GM19328 (cell line): Measurements from ENCODE around the gene GYS1.
"Not testable (repeated sequence)": the region's sequence is repeated elsewhere in the genome, so short reads cannot be mapped to it uniquely, and the experiment has no call there.

Source experiments
- ATAC-seq: cut with Tn5 transposase; IDR thresholded peaks from one replicate; pipeline ENCODE4 v1.9.1; 2021; ENCODE audit warnings: mild to moderate bottlenecking, moderate library complexity; ENCODE audit not compliant: unreplicated experiment

GYS1 gene

DNA sequence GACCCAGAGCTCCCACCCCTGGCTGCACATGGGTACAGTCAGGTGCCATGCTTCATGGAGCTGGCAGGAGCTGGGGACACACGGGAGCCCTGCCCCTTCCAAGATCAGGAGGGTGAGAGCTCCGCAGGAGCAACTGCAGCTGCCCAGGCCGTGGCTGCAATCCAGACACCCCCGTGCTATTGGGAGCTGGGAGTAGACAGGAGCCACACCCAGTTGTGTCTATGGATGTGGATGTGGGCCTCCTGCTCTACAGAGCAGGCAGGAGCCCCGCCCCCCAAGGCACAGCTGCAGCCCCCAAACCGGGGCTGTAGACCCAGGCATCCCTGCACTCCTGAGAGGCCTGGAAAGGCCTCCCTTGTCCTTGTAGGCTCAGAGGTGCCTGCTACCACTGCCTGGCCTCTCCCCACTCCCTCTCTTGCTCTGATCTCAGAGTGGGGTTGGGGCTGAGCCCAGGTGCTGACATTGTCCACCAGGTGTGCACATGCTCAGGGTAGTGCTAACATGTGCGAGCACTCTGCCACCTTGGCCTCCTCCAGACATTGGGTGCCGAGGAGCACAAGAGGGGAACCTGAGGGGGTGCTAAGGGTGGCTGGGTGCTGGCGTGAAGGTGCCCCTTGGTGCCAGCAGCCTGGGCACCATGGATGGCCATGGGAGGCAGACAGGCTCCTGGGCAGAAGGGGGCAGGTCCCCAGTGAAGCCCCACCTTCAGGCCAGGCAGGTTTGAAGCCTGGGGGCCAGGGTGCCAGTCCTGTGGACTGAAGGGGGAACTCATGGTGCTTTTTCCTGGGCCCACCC lies 46.4 kb downstream of the GYS1 start:
- ATAC-seq = no peak

DNA sequence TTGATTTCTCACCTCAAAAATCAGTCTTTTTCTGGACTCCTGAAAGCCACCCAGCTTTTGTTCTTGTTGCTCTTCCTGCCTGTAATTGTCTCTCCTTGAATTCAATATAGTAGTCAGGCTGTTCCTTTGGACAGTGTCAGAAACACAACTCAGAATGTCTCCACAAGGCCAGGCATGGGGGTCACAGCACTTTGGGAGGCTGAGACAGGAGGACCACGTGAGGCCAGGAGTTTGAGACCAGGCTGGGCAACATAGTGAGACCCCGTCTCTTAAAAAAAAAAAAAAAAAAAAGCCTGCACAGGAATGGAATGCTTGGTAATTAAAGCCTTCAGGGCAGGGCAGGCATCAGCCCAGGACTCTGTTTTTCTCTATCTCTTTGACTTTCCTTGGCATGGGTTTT lies 47.3 kb downstream of the GYS1 start:
- no peak for ATAC-seq

DNA sequence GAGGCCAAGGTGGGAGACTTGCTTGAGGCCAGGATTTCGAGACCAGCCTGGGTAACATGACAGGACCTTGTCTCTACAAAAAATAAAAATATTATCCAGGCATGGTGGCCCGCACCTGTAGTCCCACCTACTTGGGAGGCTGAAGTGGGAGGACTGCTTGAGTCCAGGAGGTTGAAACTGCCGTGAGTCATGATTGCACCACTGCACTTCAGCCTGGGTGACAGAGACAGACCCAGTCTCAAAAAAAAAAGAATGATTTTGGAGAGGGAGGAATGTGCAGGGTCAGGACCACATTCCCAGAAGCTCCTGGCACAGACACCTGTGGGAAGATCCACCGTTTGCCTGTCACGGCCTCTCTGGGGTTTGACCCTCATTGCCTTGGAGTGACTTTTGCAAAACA lies 47.7 kb downstream of the GYS1 start:
- ATAC-seq = no peak

DNA sequence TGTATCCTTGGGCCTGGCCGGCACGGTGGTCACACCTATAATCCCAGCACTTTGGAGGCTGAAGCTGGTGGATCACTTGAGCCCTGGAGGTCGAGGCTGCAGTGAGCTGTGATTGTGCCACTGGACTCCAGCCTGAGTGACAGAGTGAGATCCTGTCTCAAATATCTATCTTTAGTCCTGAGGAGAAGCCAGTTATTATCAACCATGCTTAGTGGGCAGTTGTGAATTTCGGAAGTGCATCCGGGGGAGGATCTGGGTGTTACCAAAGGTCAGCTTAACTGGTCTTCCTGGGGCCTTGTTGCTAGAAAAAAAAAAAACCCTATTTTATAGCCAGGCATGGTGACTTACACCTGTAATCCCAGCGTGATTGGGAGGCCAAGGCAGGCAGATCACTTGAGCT lies 50.0 kb downstream of the GYS1 start:
- ATAC-seq = no peak

DNA sequence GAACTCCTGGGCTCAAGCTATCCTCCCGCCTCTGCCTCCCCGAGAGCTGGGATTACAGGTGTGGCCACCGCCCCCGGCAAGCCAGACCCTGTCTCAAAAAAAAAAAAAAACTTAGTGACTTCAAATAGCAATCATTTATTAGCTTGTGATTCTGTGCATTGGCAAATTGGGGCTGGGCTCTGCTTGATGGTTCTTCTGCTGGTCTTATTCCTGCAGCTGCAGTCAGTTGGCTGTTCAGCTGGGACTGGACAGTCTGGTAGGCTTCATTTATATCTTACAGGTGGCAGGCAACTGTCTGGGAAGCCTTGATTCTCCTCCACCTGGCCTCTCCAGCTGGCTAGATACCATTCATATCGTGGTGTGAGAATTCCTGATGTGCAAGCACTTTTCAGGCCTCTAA lies 52.2 kb downstream of the GYS1 start:
- no peak for ATAC-seq

DNA sequence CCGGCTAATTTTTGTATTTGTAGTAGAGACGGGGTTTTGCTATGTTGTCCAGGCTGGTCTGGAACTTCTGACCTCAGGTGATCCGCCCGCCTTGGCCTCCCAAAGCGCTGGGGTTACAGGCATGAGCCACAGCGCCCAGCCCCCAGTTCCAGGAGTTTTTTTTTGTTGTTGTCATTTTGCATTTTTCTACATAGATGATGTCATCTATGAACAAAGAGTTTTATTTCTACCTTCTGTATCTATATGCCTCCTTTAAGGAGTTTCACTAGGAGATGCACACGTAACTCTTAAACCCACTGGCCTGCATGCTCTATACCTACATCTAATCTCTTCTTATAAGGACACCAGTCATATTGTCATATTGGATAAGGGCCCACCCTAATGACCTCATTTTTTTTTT lies 54.9 kb downstream of the GYS1 start:
- ATAC-seq = no peak

DNA sequence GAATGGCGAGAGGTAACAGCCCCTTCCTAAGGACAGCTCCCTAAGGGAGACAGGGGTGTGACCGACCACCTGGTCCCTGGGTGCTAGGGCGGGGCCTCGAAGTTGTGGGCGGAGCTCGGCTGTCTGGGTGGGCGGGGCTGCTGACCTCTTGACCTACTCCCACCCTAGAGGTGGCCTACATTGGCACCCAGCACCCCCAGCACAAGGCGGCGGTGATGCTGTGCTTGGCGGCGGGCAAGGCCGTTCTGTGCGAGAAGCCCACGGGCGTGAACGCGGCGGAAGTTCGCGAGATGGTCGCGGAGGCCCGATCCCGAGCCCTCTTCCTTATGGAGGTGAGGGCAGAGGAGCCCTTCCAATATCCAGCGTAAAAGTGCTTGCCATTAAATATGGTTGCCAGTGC lies 57.2 kb downstream of the GYS1 start:
- ATAC-seq = no peak

DNA sequence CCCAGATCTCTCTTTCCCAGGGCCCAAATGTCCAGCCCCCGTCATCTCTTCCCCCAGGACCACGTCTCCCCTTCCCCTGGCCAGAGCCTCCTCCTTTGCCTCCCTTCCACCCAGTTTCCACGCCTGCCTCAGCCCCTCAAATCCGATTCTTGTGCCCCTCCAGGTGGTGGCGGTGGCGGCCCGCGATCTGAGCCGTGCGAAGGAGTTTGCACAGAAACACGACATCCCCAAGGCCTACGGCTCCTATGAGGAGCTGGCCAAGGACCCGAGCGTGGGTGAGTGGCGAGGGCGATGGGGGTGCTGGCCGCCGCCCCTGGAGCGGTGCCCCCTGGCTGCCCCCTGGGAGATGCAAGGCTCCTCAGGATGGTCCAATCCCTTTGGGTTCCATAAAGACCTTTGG lies 58.3 kb downstream of the GYS1 start:
- no peak for ATAC-seq

DNA sequence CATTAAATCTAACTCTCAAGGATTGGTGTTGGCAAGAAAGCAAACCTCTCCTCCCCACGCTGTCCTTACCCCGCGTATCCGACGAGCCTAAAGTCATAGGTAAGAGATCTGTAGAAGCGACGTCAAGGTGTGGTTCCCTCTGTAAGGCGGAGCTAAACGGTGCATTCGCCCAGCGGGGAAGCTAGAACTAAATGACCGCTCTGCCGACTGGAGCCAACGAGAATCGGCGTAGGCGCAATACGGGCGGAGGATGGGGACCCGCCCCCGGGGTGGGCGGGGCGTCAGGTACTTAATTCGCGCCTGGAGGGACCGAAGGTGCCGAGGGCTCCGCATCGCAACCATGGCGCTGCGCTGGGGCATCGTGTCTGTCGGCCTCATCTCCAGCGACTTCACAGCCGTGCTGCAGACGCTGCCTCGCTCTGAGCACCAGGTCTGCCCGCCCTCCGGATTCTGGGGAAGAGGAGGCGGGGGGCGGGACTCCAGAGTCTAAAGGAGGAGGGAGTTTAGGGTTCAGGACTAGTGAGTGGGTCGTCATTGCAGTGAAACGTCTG lies 59.7 kb downstream of the GYS1 start, which contains the start of gene DHDH:
TSS of gene DHDH (plus strand) at position 318 of the 551 bp plus-strand sequence. CDS start at position 341, 23 bp downstream.
- no peak for ATAC-seq

DNA sequence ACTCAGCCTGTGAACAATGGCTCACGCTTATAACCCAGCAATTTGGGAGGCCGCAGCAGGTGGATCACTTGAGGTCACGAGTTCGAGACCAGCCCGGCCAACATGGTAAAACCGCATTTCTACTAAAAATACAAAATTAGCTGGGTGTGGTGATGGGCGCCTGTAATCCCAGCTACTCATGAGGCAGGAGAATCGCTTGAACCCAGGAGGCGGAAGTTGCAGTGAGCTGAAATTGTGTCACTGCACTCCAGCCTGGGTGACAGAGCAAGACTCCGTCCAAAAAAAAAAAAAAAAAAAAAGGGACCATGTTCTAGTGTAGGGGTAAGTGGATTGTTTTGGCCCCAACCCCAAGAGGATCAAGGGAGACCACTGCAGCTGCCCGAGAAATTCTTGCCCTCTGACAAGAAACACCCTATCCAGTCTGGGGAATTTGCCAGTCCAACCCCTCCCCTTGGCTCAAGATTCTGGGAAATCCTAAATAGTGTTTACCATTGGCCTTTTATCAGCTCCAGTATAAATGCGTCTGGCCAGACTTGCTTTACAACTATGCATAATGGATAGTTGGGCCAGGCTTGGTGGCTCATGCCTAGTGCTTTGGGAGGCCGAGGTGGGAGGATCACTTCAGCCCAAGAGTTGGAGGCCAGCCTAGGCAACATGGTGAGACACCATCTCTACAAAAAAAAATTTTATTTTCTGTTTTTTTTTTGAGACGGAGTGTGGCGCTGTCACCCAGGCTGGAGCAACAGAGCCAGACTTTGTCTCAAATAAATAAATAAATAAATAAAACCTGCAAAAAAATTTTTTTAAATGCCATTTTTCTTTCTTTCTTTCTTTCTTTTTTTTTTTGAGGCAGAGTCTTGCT lies 64.7 kb downstream of the GYS1 start:
- no peak for ATAC-seq

DNA sequence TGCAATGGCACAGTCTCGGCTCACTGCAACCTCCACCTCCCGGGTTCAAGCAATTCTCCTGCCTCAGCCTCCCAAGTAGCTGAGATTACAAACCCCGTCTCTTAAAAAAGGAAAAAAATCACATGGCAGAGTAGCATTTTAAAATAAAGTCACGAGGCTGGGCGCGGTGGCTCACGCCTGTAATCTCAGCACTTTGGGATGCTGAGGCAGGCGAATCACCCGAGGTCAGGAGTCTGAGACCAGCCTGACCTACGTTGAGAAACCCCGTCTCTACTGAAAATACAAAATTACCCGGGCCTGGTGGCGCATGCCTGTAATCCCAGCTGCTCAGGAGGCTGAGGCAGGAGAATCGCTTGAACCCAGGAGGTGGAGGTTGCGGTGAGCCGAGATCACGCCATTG lies 65.4 kb downstream of the GYS1 start:
- not testable (repeated sequence) for ATAC-seq

DNA sequence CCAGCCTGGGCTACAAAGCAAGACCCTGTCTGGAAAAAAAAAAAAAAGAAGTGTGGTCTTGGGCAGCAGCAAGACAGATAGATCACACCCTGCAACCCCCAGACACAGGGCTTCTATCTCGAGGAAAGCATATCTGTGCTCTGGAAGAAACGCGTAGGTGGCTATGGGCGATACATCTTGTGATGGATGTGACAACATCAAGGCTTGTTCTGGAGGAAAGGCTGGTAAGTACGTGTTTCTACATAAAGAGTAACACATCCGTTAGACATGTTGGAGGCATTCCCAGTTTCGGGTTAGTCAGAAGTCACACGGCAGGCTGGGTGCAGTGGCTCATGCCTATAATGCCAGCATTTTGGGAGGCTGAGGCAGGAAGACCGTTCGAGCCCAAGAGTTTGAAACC lies 66.2 kb downstream of the GYS1 start:
- no peak for ATAC-seq

DNA sequence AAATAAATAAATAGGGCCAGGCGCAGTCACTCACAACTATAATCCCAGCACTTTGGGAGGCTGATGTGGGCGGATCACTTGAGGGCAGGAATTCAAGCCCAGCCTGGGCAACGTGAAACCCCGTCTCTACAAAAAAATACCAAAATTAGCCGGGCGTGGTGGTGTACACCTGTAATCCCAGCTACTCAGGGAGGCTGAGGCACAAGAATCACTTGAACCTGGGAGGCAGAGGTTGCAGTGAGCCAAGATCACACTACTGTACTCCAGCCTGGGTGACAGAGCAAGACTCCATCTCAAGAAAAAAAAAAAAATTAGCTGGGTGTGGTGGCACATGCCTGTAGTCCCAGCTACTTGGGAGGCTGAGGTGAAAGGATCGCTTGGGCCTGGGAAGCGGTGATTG lies 67.2 kb downstream of the GYS1 start:
- not testable (repeated sequence) for ATAC-seq

DNA sequence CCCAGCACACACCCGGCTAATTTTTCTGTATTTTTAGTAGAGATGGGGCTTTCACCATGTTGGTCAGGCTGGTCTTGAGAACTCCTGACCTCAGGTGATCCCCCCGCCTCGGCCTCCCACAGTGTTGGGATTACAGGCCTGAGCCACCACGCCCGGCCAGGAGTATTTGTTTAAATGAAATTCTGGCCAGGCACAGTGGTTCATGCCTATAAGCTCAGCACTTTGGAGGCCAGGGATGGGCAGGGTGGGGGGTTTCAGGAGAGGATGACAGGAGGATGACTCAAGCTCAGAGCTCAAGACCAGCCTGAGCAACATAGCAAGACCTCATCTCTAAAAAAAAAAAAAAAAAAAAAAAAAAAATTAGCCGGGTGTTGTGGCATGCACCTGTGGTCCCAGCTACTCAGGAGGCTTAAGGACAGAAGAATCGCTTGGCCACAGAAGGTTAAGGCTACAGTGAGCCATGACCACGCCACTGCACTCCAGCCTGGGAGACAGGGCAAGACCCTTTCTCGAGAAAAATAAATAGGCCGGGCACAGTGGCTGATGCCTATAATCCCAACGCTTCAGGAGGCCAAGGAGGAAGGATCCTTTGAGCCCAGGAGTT lies 67.8 kb downstream of the GYS1 start:
- no peak for ATAC-seq

DNA sequence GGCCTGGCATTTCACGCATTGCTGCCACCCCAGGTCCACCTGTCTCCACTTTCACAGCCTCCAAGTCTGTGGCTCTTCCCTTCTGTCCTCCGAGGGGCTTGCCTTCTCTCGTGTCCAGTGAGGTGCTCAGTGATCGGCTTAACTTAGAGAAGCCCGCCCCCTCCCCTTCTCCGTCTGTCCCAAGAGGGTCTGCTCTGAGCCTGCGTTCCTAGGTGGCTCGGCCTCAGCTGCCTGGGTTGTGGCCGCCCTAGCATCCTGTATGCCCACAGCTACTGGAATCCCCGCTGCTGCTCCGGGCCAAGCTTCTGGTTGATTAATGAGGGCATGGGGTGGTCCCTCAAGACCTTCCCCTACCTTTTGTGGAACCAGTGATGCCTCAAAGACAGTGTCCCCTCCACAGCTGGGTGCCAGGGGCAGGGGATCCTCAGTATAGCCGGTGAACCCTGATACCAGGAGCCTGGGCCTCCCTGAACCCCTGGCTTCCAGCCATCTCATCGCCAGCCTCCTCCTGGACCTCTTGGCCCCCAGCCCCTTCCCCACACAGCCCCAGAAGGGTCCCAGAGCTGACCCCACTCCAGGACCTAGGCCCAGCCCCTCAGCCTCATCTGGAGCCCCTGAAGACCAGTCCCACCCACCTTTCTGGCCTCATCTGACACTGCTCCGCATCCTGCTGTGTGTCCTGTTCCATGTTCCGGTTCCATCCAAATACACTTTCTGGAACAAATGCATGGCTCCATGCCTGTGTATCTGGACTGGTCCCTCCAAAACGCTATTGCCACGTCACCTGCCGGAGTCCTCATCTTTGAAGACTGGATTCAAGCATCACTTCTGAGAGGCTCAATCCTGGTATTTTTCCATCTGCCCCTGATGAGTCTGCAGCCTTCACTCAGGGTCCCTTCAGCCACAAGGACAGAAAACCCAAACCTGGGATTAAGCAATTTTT lies 70.3 kb downstream of the GYS1 start:
- ATAC-seq = no peak

DNA sequence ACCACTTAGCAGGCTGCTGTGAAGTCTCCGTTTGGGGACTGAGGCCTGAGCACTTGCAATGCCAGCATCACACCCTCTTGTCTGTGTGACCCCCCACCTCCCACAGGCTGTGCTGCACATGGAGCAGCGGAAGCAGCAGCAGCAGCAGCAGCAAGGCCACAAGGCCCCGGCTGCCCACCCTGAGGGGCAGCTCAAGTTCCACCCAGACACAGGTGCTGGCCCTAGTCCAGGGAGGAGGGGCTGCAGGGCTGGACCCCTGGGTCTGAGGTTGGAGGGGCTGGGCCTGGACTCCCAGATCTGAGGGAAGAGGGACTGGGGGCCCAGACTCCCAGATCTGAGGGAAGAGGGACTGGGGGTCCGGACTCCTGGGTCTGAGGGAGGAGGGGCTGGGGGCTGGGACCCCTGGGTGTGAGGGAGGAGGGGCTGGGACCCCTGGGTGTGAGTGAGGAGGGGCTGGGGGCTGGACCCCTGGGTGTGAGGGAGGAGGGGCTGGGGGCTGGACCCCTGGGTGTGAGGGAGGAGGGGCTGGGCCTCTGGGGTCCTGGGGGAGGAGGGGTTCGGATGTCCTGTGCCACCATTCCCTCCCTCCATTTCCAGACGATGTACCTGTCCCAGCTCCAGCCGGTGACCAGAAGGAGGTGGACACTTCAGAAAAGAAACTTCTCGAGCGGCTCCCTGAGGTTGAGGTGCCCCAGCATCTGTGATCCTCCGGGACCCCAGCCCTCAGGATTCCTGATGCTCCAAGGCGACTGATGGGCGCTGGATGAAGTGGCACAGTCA lies 71.2 kb downstream of the GYS1 start:
- ATAC-seq = no peak

DNA sequence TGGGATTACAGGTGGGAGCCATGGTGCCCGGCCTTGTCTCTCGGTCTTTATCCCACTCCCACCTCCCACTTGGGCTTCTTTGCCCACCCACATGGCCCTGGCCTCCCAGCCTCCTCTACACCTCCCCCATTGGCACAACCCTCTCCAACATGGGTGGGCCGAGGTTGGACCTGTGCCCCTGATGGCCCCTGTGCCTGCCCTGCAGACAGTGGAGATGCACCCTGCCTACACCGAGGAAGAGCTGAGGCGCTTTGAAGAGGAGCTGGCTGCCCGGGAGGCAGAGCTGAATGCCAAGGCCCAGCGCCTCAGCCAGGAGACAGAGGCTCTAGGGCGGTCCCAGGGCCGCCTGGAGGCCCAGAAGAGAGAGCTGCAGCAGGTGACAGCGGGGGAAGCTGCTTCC lies 72.2 kb downstream of the GYS1 start:
- no peak for ATAC-seq

DNA sequence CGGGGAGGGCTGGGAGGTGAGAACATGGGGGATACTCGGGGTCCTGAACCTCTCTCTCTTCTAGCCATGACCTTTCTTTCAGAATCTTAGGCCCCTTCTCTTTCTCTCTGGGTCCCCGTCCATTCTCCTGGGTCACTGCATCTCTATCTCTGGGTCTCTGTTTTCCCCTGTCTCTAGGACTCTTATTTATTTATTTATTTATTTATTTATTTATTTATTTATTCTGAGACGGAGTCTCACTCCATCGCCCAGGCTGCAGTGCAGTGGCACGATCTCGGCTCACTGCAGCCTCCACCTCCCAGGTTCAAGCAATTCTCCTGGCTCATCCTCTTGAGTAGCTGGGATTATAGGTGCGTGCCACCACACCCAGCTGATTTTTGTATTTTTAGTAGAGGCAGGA lies 73.8 kb downstream of the GYS1 start:
- not testable (repeated sequence) for ATAC-seq

DNA sequence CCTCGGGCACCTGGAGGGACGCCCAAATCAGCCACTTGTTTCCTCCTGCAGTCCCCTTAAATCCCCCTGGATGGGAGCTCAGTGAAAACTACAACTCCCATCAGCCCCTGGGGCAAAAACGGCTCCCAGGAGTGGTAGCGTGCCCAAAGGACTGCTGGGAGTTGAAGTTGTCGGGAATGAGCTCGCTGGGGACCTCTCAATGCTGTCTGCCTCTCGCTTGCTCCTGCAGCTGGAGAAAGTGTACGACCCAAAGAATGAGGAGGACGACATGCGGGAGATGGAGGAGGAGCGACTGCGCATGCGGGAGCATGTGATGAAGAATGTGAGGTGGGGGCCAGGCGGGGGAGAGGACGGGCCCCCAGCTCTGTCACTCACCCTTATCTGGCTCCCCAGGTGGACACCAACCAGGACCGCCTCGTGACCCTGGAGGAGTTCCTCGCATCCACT lies 74.3 kb downstream of the GYS1 start:
- ATAC-seq = no peak
